ENCODE measurements around the gene EVL.

GRCh38 chr14:100104006-100104352, 38.8 kb downstream of the EVL start:
- TF ChIP-seq POLR2A (IDR thresholded peaks at IDR 0.05; ENCODE audit: low read length) (no peak), GATA1 (IDR thresholded peaks at IDR 0.05; ENCODE audit: low read depth, low read length) (no peak)
